ENCODE measurements around the gene OPA3. TPM values are rescaled to one million over a fixed set of nuclear protein-coding genes. Genes with fewer than 3 reads are reported as not detected.

Gene OPA3
- total RNA-seq, 1 experiment from 2014 or later = 16.8 TPM

- Mint-ChIP-seq H3K36me3 (ENCODE audit: insufficient read depth, unreplicated experiment) (no peaks in the 10 kb centered on the region), H3K27ac (ENCODE audit: low read depth, unreplicated experiment) (no peak overlapping the region), H3K4me3 (ENCODE audit: unreplicated experiment) (no peak overlapping the region), H3K27me3 (ENCODE audit: insufficient read depth, unreplicated experiment) (no peaks in the 10 kb centered on the region), H3K9me3 (ENCODE audit: unreplicated experiment) (no peaks in the 10 kb centered on the region), H3K4me1 (ENCODE audit: insufficient read depth, unreplicated experiment) (peaks cover 9% of the 10 kb centered on the region)
- POLR2A ChIA-PET = interaction anchor here (0.7 to 1.6 kb wide), 2 partner anchors 13 to 57 kb away, joined by 3 to 4 read pairs; no protein-coding TSS in a partner anchor
- TF ChIP-seq CTCF (IDR thresholded peaks at IDR 0.05; ENCODE audit: unreplicated experiment) = no peak
- no peak for DNase-seq (ENCODE audit: unreplicated experiment)
- no TSS peak for BruUV-seq (replicated peaks)
- CTCF ChIA-PET = interaction anchor here (0.6 to 2.7 kb wide), 6 partner anchors 8 to 163 kb away, joined by 3 to 24 read pairs (median 4); no protein-coding TSS in a partner anchor
- intact Hi-C loops (cut with micrococcal nuclease) = no loop called here
Observed at GRCh38 chr19:45589768-45590167, 5.2 kb upstream of the OPA3 start.

- H3K4me1 Mint-ChIP-seq (ENCODE audit: insufficient read depth, unreplicated experiment) = peaks cover 15% of the 10 kb centered on the region
- no peaks in the 10 kb centered on the region for H3K9me3 Mint-ChIP-seq (ENCODE audit: unreplicated experiment)
- POLR2A ChIA-PET = interaction anchor here (1.6 kb wide), 1 partner anchor 11 kb away, joined by 4 read pairs; no protein-coding TSS in a partner anchor
- intact Hi-C loops (cut with micrococcal nuclease) = no loop called here
- H3K27me3 Mint-ChIP-seq (ENCODE audit: insufficient read depth, unreplicated experiment) = no peaks in the 10 kb centered on the region
- no peak overlapping the region for H3K27ac Mint-ChIP-seq (ENCODE audit: low read depth, unreplicated experiment)
- TF ChIP-seq CTCF (IDR thresholded peaks at IDR 0.05; ENCODE audit: unreplicated experiment) = no peak
- CTCF ChIA-PET = interaction anchor here (0.5 to 2.7 kb wide), 2 partner anchors 54 to 247 kb away, joined by 5 to 14 read pairs; no protein-coding TSS in a partner anchor
- H3K36me3 Mint-ChIP-seq (ENCODE audit: insufficient read depth, unreplicated experiment) = peaks cover 8% of the 10 kb centered on the region
- DNase-seq (ENCODE audit: unreplicated experiment) = no peak
- no peak overlapping the region for H3K4me3 Mint-ChIP-seq (ENCODE audit: unreplicated experiment)
- no TSS peak for BruUV-seq (replicated peaks)
Observed at GRCh38 chr19:45587873-45588272, 3.3 kb upstream of the OPA3 start.

- Mint-ChIP-seq H3K27ac (ENCODE audit: low read depth, unreplicated experiment) (peak overlapping the region; percentile 98), H3K4me3 (ENCODE audit: unreplicated experiment) (peak overlapping the region; percentile 97), H3K9me3 (ENCODE audit: unreplicated experiment) (no peaks in the 10 kb centered on the region), H3K36me3 (ENCODE audit: insufficient read depth, unreplicated experiment) (peaks cover 15% of the 10 kb centered on the region), H3K27me3 (ENCODE audit: insufficient read depth, unreplicated experiment) (no peaks in the 10 kb centered on the region), H3K4me1 (ENCODE audit: insufficient read depth, unreplicated experiment) (peaks cover 11% of the 10 kb centered on the region)
- TF ChIP-seq CTCF (IDR thresholded peaks at IDR 0.05; ENCODE audit: unreplicated experiment) = no peak
- POLR2A ChIA-PET = interaction anchor here (0.5 to 2.8 kb wide), 9 partner anchors 9 to 301 kb away, joined by 3 to 20 read pairs (median 8); partner anchors contain the start of genes EML2, IRF2BP1, QPCTL and SNRPD2
- no peak for DNase-seq (ENCODE audit: unreplicated experiment)
- intact Hi-C loops (cut with micrococcal nuclease) = no loop called here
- BruUV-seq (replicated peaks) = no TSS peak
- CTCF ChIA-PET = interaction anchor here (1.4 to 2.4 kb wide), 3 partner anchors 27 to 57 kb away, joined by 4 to 8 read pairs (median 4); no protein-coding TSS in a partner anchor
Observed at GRCh38 chr19:45585158-45585577, 566 bp upstream of the OPA3 start.

GRCh38 chr19:45581576-45581975, 3.0 kb downstream of the OPA3 start:
- POLR2A ChIA-PET = interaction anchor here (1.2 kb wide), 1 partner anchor 16 kb away, joined by 3 read pairs; no protein-coding TSS in a partner anchor
- Mint-ChIP-seq H3K27me3 (ENCODE audit: insufficient read depth, unreplicated experiment) (no peaks in the 10 kb centered on the region), H3K4me1 (ENCODE audit: insufficient read depth, unreplicated experiment) (peaks cover 32% of the 10 kb centered on the region), H3K27ac (ENCODE audit: low read depth, unreplicated experiment) (no peak overlapping the region), H3K36me3 (ENCODE audit: insufficient read depth, unreplicated experiment) (peaks cover 22% of the 10 kb centered on the region), H3K4me3 (ENCODE audit: unreplicated experiment) (no peak overlapping the region), H3K9me3 (ENCODE audit: unreplicated experiment) (no peaks in the 10 kb centered on the region)
- no TSS peak for BruUV-seq (replicated peaks)
- TF ChIP-seq CTCF (IDR thresholded peaks at IDR 0.05; ENCODE audit: unreplicated experiment) = no peak
- CTCF ChIA-PET = interaction anchor here (1.1 to 1.6 kb wide), 2 partner anchors 61 to 101 kb away, joined by 4 to 5 read pairs; no protein-coding TSS in a partner anchor
- intact Hi-C loops (cut with micrococcal nuclease) = no loop called here
- no peak for DNase-seq (ENCODE audit: unreplicated experiment)
